ENCODE results near the gene CD300LF.

Gene CD300LF

GRCh38 chr17:74740173-74740572, 27.4 kb upstream of the CD300LF start:
- H3K4me3 ChIP-seq (ENCODE audit: insufficient read length, low read depth), result no peak overlapping the region
- H3K4me1 ChIP-seq (ENCODE audit: insufficient read depth, insufficient read length), result peaks cover 11% of the 10 kb centered on the region
- no peaks in the 10 kb centered on the region for H3K9me3 ChIP-seq (ENCODE audit: insufficient read depth, low read length)
- no peak for DNase-seq (ENCODE audit: low read depth, low spot score)
- H3K36me3 ChIP-seq (ENCODE audit: insufficient read depth, insufficient read length, low read length), result no peaks in the 10 kb centered on the region
- peaks cover 5% of the 10 kb centered on the region for H3K27me3 ChIP-seq (ENCODE audit: insufficient read depth, insufficient read length)
- TF ChIP-seq SUZ12 (IDR thresholded peaks at IDR 0.05; ENCODE audit: extremely low read depth, insufficient read depth, insufficient read length) (no peak), ZNF274 (IDR thresholded peaks at IDR 0.05; ENCODE audit: low read depth, low read length) (no peak), YY1 (IDR thresholded peaks at IDR 0.05; ENCODE audit: insufficient read depth, insufficient read length) (no peak)
- no peak overlapping the region for H3K9ac ChIP-seq (ENCODE audit: insufficient read length, low read depth)

- Histone ChIP-seq H3K4me1 (ENCODE audit: insufficient read depth, insufficient read length) (peaks cover 8% of the 10 kb centered on the region), H3K4me3 (ENCODE audit: insufficient read length, low read depth) (no peak overlapping the region), H3K9ac (ENCODE audit: insufficient read length, low read depth) (no peak overlapping the region), H3K9me3 (ENCODE audit: insufficient read depth, low read length) (no peaks in the 10 kb centered on the region), H3K27me3 (ENCODE audit: insufficient read depth, insufficient read length) (peaks cover 5% of the 10 kb centered on the region), H3K36me3 (ENCODE audit: insufficient read depth, insufficient read length, low read length) (no peaks in the 10 kb centered on the region)
- no peak for TF ChIP-seq SUZ12 (IDR thresholded peaks at IDR 0.05; ENCODE audit: extremely low read depth, insufficient read depth, insufficient read length)
- no peak for TF ChIP-seq YY1 (IDR thresholded peaks at IDR 0.05; ENCODE audit: insufficient read depth, insufficient read length)
- TF ChIP-seq ZNF274 (IDR thresholded peaks at IDR 0.05; ENCODE audit: low read depth, low read length), result no peak
- DNase-seq (ENCODE audit: low read depth, low spot score), result no peak
Observed at GRCh38 chr17:74739227-74739831, 26.6 kb upstream of the CD300LF start.

DNA sequence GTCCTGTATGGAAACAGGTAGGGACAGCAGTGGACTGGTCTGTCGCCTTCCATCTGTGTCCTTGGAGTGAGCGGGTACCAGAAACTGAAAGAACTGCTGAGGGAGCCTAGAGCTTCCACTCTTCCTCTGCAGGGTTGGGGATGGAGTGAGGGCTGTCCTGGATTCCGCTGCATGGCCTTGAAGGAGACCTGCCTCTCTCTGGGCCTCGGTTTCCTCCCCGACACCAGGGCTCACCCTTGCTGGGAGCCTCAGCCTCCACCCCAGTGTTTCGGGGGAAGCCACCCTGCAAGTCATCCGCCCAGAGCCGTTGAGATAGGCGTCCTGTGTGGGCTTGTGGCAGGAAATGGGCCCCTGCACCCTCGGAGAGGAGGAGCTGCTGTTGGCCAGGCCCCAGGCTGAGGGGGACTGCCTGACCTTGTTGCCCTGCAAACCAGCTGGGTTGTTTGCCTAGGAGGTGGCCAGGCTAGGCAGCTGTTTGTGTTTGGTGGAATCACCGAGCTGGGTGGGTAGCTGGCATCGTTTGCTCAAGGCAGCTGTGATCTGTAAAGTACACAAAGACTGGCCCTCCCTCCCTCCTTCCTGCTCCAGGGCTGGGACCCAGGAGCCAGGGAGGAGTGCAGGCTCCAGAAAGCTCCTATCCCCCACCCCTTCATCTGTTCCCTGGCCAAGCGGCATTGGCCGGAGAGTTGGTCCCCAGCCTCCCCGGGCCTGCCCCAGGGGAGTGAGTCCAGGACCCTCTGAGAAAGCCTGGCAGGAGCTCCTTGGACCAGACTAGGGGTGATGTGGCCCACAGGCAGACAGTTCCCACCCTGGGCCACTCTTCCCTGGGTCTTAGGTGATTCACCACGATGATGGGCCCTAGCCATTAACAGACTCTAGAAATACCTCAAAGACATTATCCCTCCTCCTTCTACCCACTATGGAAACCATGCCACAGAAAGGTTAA, 25.6 kb upstream of the CD300LF start:
- no peak for DNase-seq (ENCODE audit: low read depth, low spot score)
- Histone ChIP-seq H3K9ac (ENCODE audit: insufficient read length, low read depth) (peak overlapping the region; percentile 80), H3K27me3 (ENCODE audit: insufficient read depth, insufficient read length) (peaks cover 11% of the 10 kb centered on the region), H3K36me3 (ENCODE audit: insufficient read depth, insufficient read length, low read length) (no peaks in the 10 kb centered on the region), H3K4me1 (ENCODE audit: insufficient read depth, insufficient read length) (peaks cover 8% of the 10 kb centered on the region), H3K4me3 (ENCODE audit: insufficient read length, low read depth) (peak overlapping the region; percentile 57), H3K9me3 (ENCODE audit: insufficient read depth, low read length) (no peaks in the 10 kb centered on the region)
- TF ChIP-seq YY1 (IDR thresholded peaks at IDR 0.05; ENCODE audit: insufficient read depth, insufficient read length), result no peak
- no peak for TF ChIP-seq SUZ12 (IDR thresholded peaks at IDR 0.05; ENCODE audit: extremely low read depth, insufficient read depth, insufficient read length)
- no peak for TF ChIP-seq ZNF274 (IDR thresholded peaks at IDR 0.05; ENCODE audit: low read depth, low read length)

- Histone ChIP-seq H3K9me3 (ENCODE audit: insufficient read depth, low read length) (no peaks in the 10 kb centered on the region), H3K27me3 (ENCODE audit: insufficient read depth, insufficient read length) (peaks cover 13% of the 10 kb centered on the region), H3K4me1 (ENCODE audit: insufficient read depth, insufficient read length) (peaks cover 8% of the 10 kb centered on the region), H3K36me3 (ENCODE audit: insufficient read depth, insufficient read length, low read length) (no peaks in the 10 kb centered on the region), H3K4me3 (ENCODE audit: insufficient read length, low read depth) (peak overlapping the region; percentile 57), H3K9ac (ENCODE audit: insufficient read length, low read depth) (peak overlapping the region; percentile 80)
- TF ChIP-seq YY1 (IDR thresholded peaks at IDR 0.05; ENCODE audit: insufficient read depth, insufficient read length) (no peak), ZNF274 (IDR thresholded peaks at IDR 0.05; ENCODE audit: low read depth, low read length) (no peak), SUZ12 (IDR thresholded peaks at IDR 0.05; ENCODE audit: extremely low read depth, insufficient read depth, insufficient read length) (no peak)
- DNase-seq (ENCODE audit: low read depth, low spot score), result no peak
Observed at GRCh38 chr17:74737299-74738050, 24.8 kb upstream of the CD300LF start.

GRCh38 chr17:74736513-74737298, 24.0 kb upstream of the CD300LF start, which contains the start of gene RAB37:
TSS of gene RAB37 (plus strand) at chr17:74737256. CDS start at chr17:74737273, 17 bp downstream.
- Histone ChIP-seq H3K27me3 (ENCODE audit: insufficient read depth, insufficient read length) (peaks cover 14% of the 10 kb centered on the region), H3K9me3 (ENCODE audit: insufficient read depth, low read length) (no peaks in the 10 kb centered on the region), H3K36me3 (ENCODE audit: insufficient read depth, insufficient read length, low read length) (no peaks in the 10 kb centered on the region), H3K9ac (ENCODE audit: insufficient read length, low read depth) (peak within 1 kb of the TSS; percentile 80), H3K4me1 (ENCODE audit: insufficient read depth, insufficient read length) (peaks cover 8% of the 10 kb centered on the region), H3K4me3 (ENCODE audit: insufficient read length, low read depth) (peak within 1 kb of the TSS; percentile 57)
- DNase-seq (ENCODE audit: low read depth, low spot score), result no peak
- no peak for TF ChIP-seq YY1 (IDR thresholded peaks at IDR 0.05; ENCODE audit: insufficient read depth, insufficient read length)
- TF ChIP-seq SUZ12 (IDR thresholded peaks at IDR 0.05; ENCODE audit: extremely low read depth, insufficient read depth, insufficient read length), result no peak
- no peak for TF ChIP-seq ZNF274 (IDR thresholded peaks at IDR 0.05; ENCODE audit: low read depth, low read length)

- no peak for DNase-seq (ENCODE audit: low read depth, low spot score)
- Histone ChIP-seq H3K27me3 (ENCODE audit: insufficient read depth, insufficient read length) (peaks cover 14% of the 10 kb centered on the region), H3K4me3 (ENCODE audit: insufficient read length, low read depth) (no peak overlapping the region), H3K36me3 (ENCODE audit: insufficient read depth, insufficient read length, low read length) (no peaks in the 10 kb centered on the region), H3K9me3 (ENCODE audit: insufficient read depth, low read length) (no peaks in the 10 kb centered on the region), H3K9ac (ENCODE audit: insufficient read length, low read depth) (no peak overlapping the region), H3K4me1 (ENCODE audit: insufficient read depth, insufficient read length) (peaks cover 8% of the 10 kb centered on the region)
- no peak for TF ChIP-seq ZNF274 (IDR thresholded peaks at IDR 0.05; ENCODE audit: low read depth, low read length)
- no peak for TF ChIP-seq SUZ12 (IDR thresholded peaks at IDR 0.05; ENCODE audit: extremely low read depth, insufficient read depth, insufficient read length)
Observed at GRCh38 chr17:74734256-74734655, 21.5 kb upstream of the CD300LF start.
